Measurements from ENCODE around the gene PLXNC1. TPM values are rescaled to one million over a fixed set of nuclear protein-coding genes. Genes with fewer than 3 reads are reported as not detected.

Gene PLXNC1
- total RNA-seq, 1 donor from 2014 or later: 8.3 TPM

- H3K27ac Mint-ChIP-seq: no peak overlapping the region
- peaks cover 14% of the 10 kb centered on the region for H3K4me1 Mint-ChIP-seq (ENCODE audit: unreplicated experiment)
- no peak for TF ChIP-seq CTCF (conservative IDR thresholded peaks at IDR 0.05)
- H3K27me3 Mint-ChIP-seq: peaks cover 8% of the 10 kb centered on the region
- no peaks in the 10 kb centered on the region for H3K36me3 Mint-ChIP-seq
- H3K9me3 Mint-ChIP-seq: no peaks in the 10 kb centered on the region
- H3K4me3 Mint-ChIP-seq: no peak overlapping the region
- DNase-seq (ENCODE audit: extremely low spot score, unreplicated experiment): no peak
Measured at GRCh38 chr12:94250130-94250529, 101.8 kb downstream of the PLXNC1 start.

GRCh38 chr12:94254270-94254669, 105.9 kb downstream of the PLXNC1 start:
- no peak for TF ChIP-seq CTCF (conservative IDR thresholded peaks at IDR 0.05)
- no peak overlapping the region for H3K27ac Mint-ChIP-seq

GRCh38 chr12:94255006-94255405, 106.6 kb downstream of the PLXNC1 start:
- no peaks in the 10 kb centered on the region for H3K4me1 Mint-ChIP-seq (ENCODE audit: unreplicated experiment)
- H3K4me3 Mint-ChIP-seq: no peak overlapping the region
- no peak for TF ChIP-seq CTCF (conservative IDR thresholded peaks at IDR 0.05)
- H3K27me3 Mint-ChIP-seq: peaks cover 1% of the 10 kb centered on the region
- no peak overlapping the region for H3K27ac Mint-ChIP-seq
- no peaks in the 10 kb centered on the region for H3K9me3 Mint-ChIP-seq
- no peak for DNase-seq (ENCODE audit: extremely low spot score, unreplicated experiment)
- no peaks in the 10 kb centered on the region for H3K36me3 Mint-ChIP-seq

More at GRCh38 chr12:94254270-94254669, 105.9 kb downstream of the PLXNC1 start:
- H3K27me3 Mint-ChIP-seq: peaks cover 3% of the 10 kb centered on the region
- H3K4me3 Mint-ChIP-seq: no peak overlapping the region
- no peaks in the 10 kb centered on the region for H3K4me1 Mint-ChIP-seq (ENCODE audit: unreplicated experiment)
- H3K36me3 Mint-ChIP-seq: no peaks in the 10 kb centered on the region
- no peak for DNase-seq (ENCODE audit: extremely low spot score, unreplicated experiment)
- no peaks in the 10 kb centered on the region for H3K9me3 Mint-ChIP-seq

GRCh38 chr12:94255428-94255827, 107.1 kb downstream of the PLXNC1 start:
- no peak for DNase-seq (ENCODE audit: extremely low spot score, unreplicated experiment)
- no peaks in the 10 kb centered on the region for H3K4me1 Mint-ChIP-seq (ENCODE audit: unreplicated experiment)
- no peaks in the 10 kb centered on the region for H3K36me3 Mint-ChIP-seq
- TF ChIP-seq CTCF (conservative IDR thresholded peaks at IDR 0.05): no peak
- no peaks in the 10 kb centered on the region for H3K27me3 Mint-ChIP-seq
- no peaks in the 10 kb centered on the region for H3K9me3 Mint-ChIP-seq
- H3K4me3 Mint-ChIP-seq: no peak overlapping the region
- H3K27ac Mint-ChIP-seq: no peak overlapping the region

GRCh38 chr12:94258593-94258992, 110.2 kb downstream of the PLXNC1 start:
- Mint-ChIP-seq H3K27me3 (no peaks in the 10 kb centered on the region), H3K9me3 (no peaks in the 10 kb centered on the region), H3K36me3 (no peaks in the 10 kb centered on the region), H3K27ac (no peak overlapping the region), H3K4me3 (no peak overlapping the region), H3K4me1 (ENCODE audit: unreplicated experiment) (peaks cover 12% of the 10 kb centered on the region)
- DNase-seq (ENCODE audit: extremely low spot score, unreplicated experiment): no peak
- no peak for TF ChIP-seq CTCF (conservative IDR thresholded peaks at IDR 0.05)

- H3K27ac Mint-ChIP-seq: no peak overlapping the region
- H3K36me3 Mint-ChIP-seq: no peaks in the 10 kb centered on the region
- H3K4me1 Mint-ChIP-seq (ENCODE audit: unreplicated experiment): peaks cover 26% of the 10 kb centered on the region
- H3K9me3 Mint-ChIP-seq: no peaks in the 10 kb centered on the region
- no peak for DNase-seq (ENCODE audit: extremely low spot score, unreplicated experiment)
- H3K27me3 Mint-ChIP-seq: no peaks in the 10 kb centered on the region
- no peak for TF ChIP-seq CTCF (conservative IDR thresholded peaks at IDR 0.05)
- no peak overlapping the region for H3K4me3 Mint-ChIP-seq
Measured at GRCh38 chr12:94260017-94260416, 111.6 kb downstream of the PLXNC1 start.
